HG03135 (cell line): ENCODE results near the gene RELB.
A peak's percentile ranks its signal among the peaks of the same experiment; 100 is the strongest.

Experiments
- ATAC-seq: cut with Tn5 transposase; IDR thresholded peaks from one replicate; pipeline ENCODE4 v1.9.1; 2021; ENCODE audit warnings: mild to moderate bottlenecking, moderate library complexity; ENCODE audit not compliant: unreplicated experiment

Gene RELB

GRCh38 chr19:45020071-45020470, 18.8 kb downstream of the RELB start:
- ATAC-seq = no peak

GRCh38 chr19:45021971-45022370, 20.7 kb downstream of the RELB start:
- ATAC-seq = no peak

- ATAC-seq = no peak
These were observed 21.8 kb downstream of the RELB start for GRCh38 chr19:45023048-45023447.

- ATAC-seq = no peak
These were observed 24.0 kb downstream of the RELB start for GRCh38 chr19:45025264-45025663.

GRCh38 chr19:45027371-45027770, 26.1 kb downstream of the RELB start:
- ATAC-seq = no peak

- no peak for ATAC-seq
These were observed 29.6 kb downstream of the RELB start for GRCh38 chr19:45030825-45031224.

- ATAC-seq = no peak
These were observed 31.2 kb downstream of the RELB start for GRCh38 chr19:45032421-45032820.

- no peak for ATAC-seq
These were observed 34.5 kb downstream of the RELB start for GRCh38 chr19:45035755-45036154.

GRCh38 chr19:45037393-45038169, 36.3 kb downstream of the RELB start:
- ATAC-seq = no peak

GRCh38 chr19:45038931-45039893, 37.9 kb downstream of the RELB start, which contains the start of gene CLASRP:
Gene CLASRP, plus strand, starts transcription at chr19:45039045. Its CDS starts 1,168 bp downstream, at chr19:45040213.
- peak; percentile 78 for ATAC-seq

- no peak for ATAC-seq
These were observed 39.0 kb downstream of the RELB start for GRCh38 chr19:45040059-45040771.

GRCh38 chr19:45041125-45041524, 39.9 kb downstream of the RELB start:
- no peak for ATAC-seq

- no peak for ATAC-seq
These were observed 44.5 kb downstream of the RELB start for GRCh38 chr19:45045671-45046353.

GRCh38 chr19:45046355-45046754, 45.1 kb downstream of the RELB start:
- no peak for ATAC-seq

GRCh38 chr19:45047188-45047797, 46.0 kb downstream of the RELB start:
- ATAC-seq = peak; percentile 59

GRCh38 chr19:45049073-45049736, 47.9 kb downstream of the RELB start:
- ATAC-seq = no peak

GRCh38 chr19:45050036-45050435, 48.8 kb downstream of the RELB start:
- ATAC-seq = no peak

- no peak for ATAC-seq
These were observed 50.8 kb downstream of the RELB start for GRCh38 chr19:45051929-45052579.

GRCh38 chr19:45056831-45057230, 55.6 kb downstream of the RELB start:
- no peak for ATAC-seq
